ENCODE results near the gene FEN1.

The FEN1 gene

GRCh38 chr11:61827571-61828378 is 35.1 kb downstream of the FEN1 start, which contains the start of gene FADS2:
Gene FADS2, plus strand, starts transcription at chr11:61828300. Its CDS starts 91 bp downstream, at chr11:61828391.
- DNase-seq, result peak; percentile 34 to 43

GRCh38 chr11:61828379-61828628 is 35.6 kb downstream of the FEN1 start:
- DNase-seq, result no peak

- no peak for DNase-seq
Measured at GRCh38 chr11:61828629-61829407, 36.1 kb downstream of the FEN1 start.

- DNase-seq, result no peak
Measured at GRCh38 chr11:61829806-61830205, 37.1 kb downstream of the FEN1 start.

- no peak for DNase-seq
Measured at GRCh38 chr11:61830237-61831105, 37.8 kb downstream of the FEN1 start.

GRCh38 chr11:61832207-61832606 is 39.5 kb downstream of the FEN1 start:
- no peak for DNase-seq

- no peak for DNase-seq
Measured at GRCh38 chr11:61832754-61833153, 40.0 kb downstream of the FEN1 start.

- DNase-seq, result no peak
Measured at GRCh38 chr11:61833471-61833870, 40.8 kb downstream of the FEN1 start.

GRCh38 chr11:61833926-61834277 is 41.2 kb downstream of the FEN1 start:
- DNase-seq, result no peak

GRCh38 chr11:61834278-61835048 is 41.8 kb downstream of the FEN1 start:
- DNase-seq, result no peak

GRCh38 chr11:61836193-61836592 is 43.5 kb downstream of the FEN1 start:
- DNase-seq, result no peak

- DNase-seq, result no peak
Measured at GRCh38 chr11:61837411-61838005, 44.8 kb downstream of the FEN1 start.

- no peak for DNase-seq
Measured at GRCh38 chr11:61838501-61838900, 45.8 kb downstream of the FEN1 start.

GRCh38 chr11:61838921-61839320 is 46.2 kb downstream of the FEN1 start:
- DNase-seq, result no peak

GRCh38 chr11:61839742-61840141 is 47.0 kb downstream of the FEN1 start:
- DNase-seq, result no peak

- no peak for DNase-seq
Measured at GRCh38 chr11:61840371-61840770, 47.7 kb downstream of the FEN1 start.

- DNase-seq, result no peak
Measured at GRCh38 chr11:61841636-61842527, 49.2 kb downstream of the FEN1 start.

GRCh38 chr11:61842528-61842820 is 49.8 kb downstream of the FEN1 start:
- no peak for DNase-seq

- DNase-seq, result no peak
Measured at GRCh38 chr11:61844909-61845565, 52.3 kb downstream of the FEN1 start.

- DNase-seq, result no peak
Measured at GRCh38 chr11:61846362-61847020, 53.8 kb downstream of the FEN1 start.
